H1 (cell line): ENCODE measurements around the gene SLC12A5. TPM values are rescaled to one million over a fixed set of nuclear protein-coding genes. Genes with fewer than 3 reads are reported as not detected.

ENCODE experiments used
- CTCF ChIA-PET: fragments of 300-600 bp; sonication (Branson Sonifier 250); formaldehyde crosslinking; loops from one replicate; lab custom pipeline; 2021; ENCODE audit not compliant: partially characterized antibody; lab: Charles Lee
- POLR2A ChIA-PET: fragments of 300-600 bp; sonication (Branson Sonifier 250); formaldehyde crosslinking; loops from one replicate; lab custom pipeline; 2021; ENCODE audit warnings: inconsistent platforms; ENCODE audit not compliant: partially characterized antibody; lab: Charles Lee
- DNase-seq, 2 experiments: peaks; one replicate each; pipeline versions ENCODE4 v3.0.0 to v3.0.0-alpha.2; 2010 to 2022; ENCODE audit warnings: low spot score in 2 of 2, low read depth in 1 of 2, mixed read lengths in 1 of 2
- FAIRE-seq: peaks from 2 replicates; lab custom pipeline; 2011; peaks lifted over from hg19 to GRCh38; lab: Jason Lieb, UNC
- H2AFZ ChIP-seq: 2 replicates; pipeline ENCODE4 v1.8.1; 2012; ENCODE audit warnings: low read length, inconsistent platforms
- H2AK5ac ChIP-seq: 2 replicates; pipeline ENCODE4 v1.6.1; 2013; ENCODE audit warnings: low read depth, low read length
- H2BK120ac ChIP-seq: replicated peaks from 2 replicates; pipeline ENCODE3; 2013; ENCODE audit warnings: low read depth, low read length, inconsistent platforms
- H2BK12ac ChIP-seq: 2 replicates; pipeline ENCODE4 v1.6.1; 2013; ENCODE audit warnings: low read depth, low read length
- H2BK15ac ChIP-seq: 2 replicates; pipeline ENCODE4 v1.6.1; 2013; ENCODE audit warnings: low read length
- H2BK20ac ChIP-seq: 2 replicates; pipeline ENCODE4 v1.6.1; 2013; ENCODE audit warnings: low read length
- H2BK5ac ChIP-seq: 2 replicates; pipeline ENCODE4 v1.6.1; 2013; ENCODE audit warnings: low read depth, low read length
- H3K14ac ChIP-seq: 2 replicates; pipeline ENCODE4 v1.6.1; 2013; ENCODE audit warnings: inconsistent platforms; ENCODE audit not compliant: insufficient read length
- H3K18ac ChIP-seq: 2 replicates; pipeline ENCODE4 v1.6.1; 2013; ENCODE audit warnings: low read length; ENCODE audit errors: extremely low read depth
- H3K23ac ChIP-seq: 2 replicates; pipeline ENCODE4 v1.6.1; 2013; ENCODE audit warnings: inconsistent platforms; ENCODE audit not compliant: insufficient read length
- H3K23me2 ChIP-seq: 2 replicates; pipeline ENCODE4 v1.6.1; 2013; ENCODE audit warnings: low read depth, low read length
- H3K27ac ChIP-seq: 2 replicates; pipeline ENCODE4 v1.6.1; 2011; ENCODE audit warnings: low read depth, low read length, inconsistent platforms
- H3K27me3 ChIP-seq, 4 experiments: replicated peaks in 1 of 4; 1 replicate in 1 of 4; 2 replicates in 3 of 4; pipeline versions ENCODE4 v1.6.1 to v1.8.1; 2011 to 2013; ENCODE audit warnings: low read length in 3 of 4, mild to moderate bottlenecking in 3 of 4, inconsistent platforms in 2 of 4, mixed read lengths in 2 of 4, moderate library complexity in 1 of 4; ENCODE audit not compliant: control insufficient read depth in 3 of 4, insufficient read depth in 3 of 4; ENCODE audit errors: extremely low read depth in 1 of 4
- H3K36me3 ChIP-seq, 4 experiments: 2 replicates each; pipeline versions ENCODE4 v1.6.1 to v1.8.1; 2011 to 2013; ENCODE audit warnings: mild to moderate bottlenecking in 4 of 4, low read length in 3 of 4, moderate library complexity in 2 of 4, control low read depth in 1 of 4, inconsistent platforms in 1 of 4; ENCODE audit not compliant: insufficient read depth in 4 of 4, control insufficient read depth in 2 of 4
- H3K4ac ChIP-seq: replicated peaks from 2 replicates; pipeline ENCODE3; 2013; ENCODE audit warnings: low read length, low read depth, mixed read lengths, inconsistent platforms; ENCODE audit not compliant: insufficient read length
- H3K4me1 ChIP-seq, 4 experiments: replicated peaks in 1 of 4; 1 replicate in 1 of 4; 2 replicates in 3 of 4; pipeline versions ENCODE4 v1.6.1 to v1.8.1; 2011 to 2013; ENCODE audit warnings: low read length in 3 of 4, inconsistent platforms in 2 of 4, mixed read lengths in 1 of 4; ENCODE audit not compliant: insufficient read depth in 4 of 4, control insufficient read depth in 3 of 4
- H3K4me2 ChIP-seq, 2 experiments: 2 replicates each; pipeline versions ENCODE4 v1.6.1 to v1.8.1; 2011 to 2013; ENCODE audit warnings: low read depth in 2 of 2, low read length in 2 of 2, control low read depth in 1 of 2, inconsistent platforms in 1 of 2, mild to moderate bottlenecking in 1 of 2; ENCODE audit not compliant: insufficient read depth in 1 of 2
- H3K4me3 ChIP-seq, 4 experiments: fragments of 200-600, 300-600 bp in 1 of 4; sonication (generic), shearing (Covaris generic), sonication (Bioruptor Twin) in 1 of 4; 2 replicates each; pipeline versions ENCODE4 v1.5.1 to v1.8.1; 2011 to 2016; ENCODE audit warnings: low read length in 4 of 4, low read depth in 3 of 4, control low read depth in 2 of 4, inconsistent platforms in 2 of 4, mild to moderate bottlenecking in 2 of 4, mixed read lengths in 1 of 4, moderate library complexity in 1 of 4; ENCODE audit not compliant: insufficient read depth in 2 of 4; ENCODE audit errors: extremely low read depth in 1 of 4
- H3K56ac ChIP-seq: replicated peaks from 2 replicates; pipeline ENCODE3; 2013; ENCODE audit warnings: low read depth, mild to moderate bottlenecking, mixed read lengths, low read length, inconsistent platforms; ENCODE audit not compliant: insufficient read length
- H3K79me1 ChIP-seq: 2 replicates; pipeline ENCODE4 v1.6.1; 2013; ENCODE audit warnings: low read depth, low read length, control low read depth
- H3K79me2 ChIP-seq, 2 experiments: 2 replicates each; pipeline versions ENCODE4 v1.6.1 to v1.8.1; 2012 to 2013; ENCODE audit warnings: low read length in 2 of 2, mild to moderate bottlenecking in 2 of 2, inconsistent platforms in 1 of 2; ENCODE audit not compliant: insufficient read depth in 2 of 2, control insufficient read depth in 1 of 2
- H3K9ac ChIP-seq, 4 experiments: replicated peaks in 1 of 4; 1 replicate in 1 of 4; 2 replicates in 3 of 4; pipeline versions ENCODE4 v1.6.1 to v1.8.1; 2011 to 2013; ENCODE audit warnings: low read depth in 3 of 4, low read length in 3 of 4, control low read depth in 2 of 4, mild to moderate bottlenecking in 2 of 4, moderate library complexity in 2 of 4, inconsistent platforms in 1 of 4; ENCODE audit errors: extremely low read depth in 1 of 4
- H3K9me3 ChIP-seq, 2 experiments: 2 replicates each; pipeline versions ENCODE4 v1.6.1 to v1.8.1; 2012 to 2013; ENCODE audit warnings: mild to moderate bottlenecking in 2 of 2, moderate library complexity in 2 of 2, control low read depth in 1 of 2, inconsistent platforms in 1 of 2, low read depth in 1 of 2, low read length in 1 of 2, mixed read lengths in 1 of 2; ENCODE audit not compliant: insufficient read depth in 2 of 2
- H4K20me1 ChIP-seq, 2 experiments: replicated peaks in 1 of 2; 2 replicates each; pipeline versions ENCODE3 to v1.8.1; 2011 to 2013; ENCODE audit warnings: inconsistent platforms in 2 of 2, low read length in 2 of 2, mild to moderate bottlenecking in 1 of 2; ENCODE audit not compliant: insufficient read depth in 2 of 2, control insufficient read depth in 1 of 2
- H4K5ac ChIP-seq: 2 replicates; pipeline ENCODE4 v1.6.1; 2013; ENCODE audit warnings: low read length, low read depth, mixed read lengths, inconsistent platforms; ENCODE audit not compliant: insufficient read length
- H4K8ac ChIP-seq: 2 replicates; pipeline ENCODE4 v1.8.0; 2013; ENCODE audit warnings: mild to moderate bottlenecking, moderate library complexity, low read length, inconsistent platforms; ENCODE audit not compliant: insufficient read depth; ENCODE audit errors: extremely low read depth
- H4K91ac ChIP-seq: replicated peaks from 2 replicates; pipeline ENCODE3; 2013; ENCODE audit warnings: low read length, mixed read lengths, inconsistent platforms; ENCODE audit not compliant: insufficient read length
- CBX5 ChIP-seq: fragments of 300-800, 300-1000 bp; sonication (generic); IDR thresholded peaks from 2 replicates; pipeline ENCODE4 v1.7.1; 2016; ENCODE audit warnings: antibody characterized with exemption, low read length, low read depth
- CREB1 ChIP-seq: IDR thresholded peaks from 2 replicates; pipeline ENCODE4 v1.6.1; 2012; ENCODE audit warnings: inconsistent platforms
- CTBP2 ChIP-seq: IDR thresholded peaks from 2 replicates; pipeline ENCODE4 v1.7.0; 2011; ENCODE audit warnings: borderline replicate concordance, mild to moderate bottlenecking, moderate library complexity, mixed read lengths, low read length; ENCODE audit not compliant: insufficient read depth, insufficient read length
- EGR1 ChIP-seq: IDR thresholded peaks from 2 replicates; pipeline ENCODE4 v1.6.1; 2011; ENCODE audit warnings: low read depth, low read length, borderline replicate concordance
- KDM5A ChIP-seq: fragments of 200-600 bp; IDR thresholded peaks from 2 replicates; pipeline ENCODE4 v1.7.1; 2012; ENCODE audit warnings: mild to moderate bottlenecking, low read length, inconsistent platforms, mixed read lengths
- MAX ChIP-seq: IDR thresholded peaks from 2 replicates; pipeline ENCODE4 v1.6.1; 2012; ENCODE audit warnings: inconsistent platforms
- NANOG ChIP-seq: IDR thresholded peaks from 2 replicates; pipeline ENCODE4 v1.6.1; 2011; ENCODE audit warnings: low read length, low read depth, mild to moderate bottlenecking, inconsistent platforms; ENCODE audit not compliant: insufficient read depth, poor library complexity, severe bottlenecking
- RAD21 ChIP-seq, 2 experiments: IDR thresholded peaks in 1 of 2; conservative IDR thresholded peaks in 1 of 2; 2 replicates each; pipeline ENCODE4 v1.6.1; 2011; ENCODE audit warnings: low read depth in 2 of 2, low read length in 2 of 2, improper control_type of control experiment in 1 of 2, inconsistent platforms in 1 of 2, mild to moderate bottlenecking in 1 of 2, moderate library complexity in 1 of 2
- SUZ12 ChIP-seq: fragments of 200-600 bp; sonication (generic); IDR thresholded peaks from 2 replicates; pipeline ENCODE4 v1.6.1; 2012; ENCODE audit warnings: mild to moderate bottlenecking, inconsistent platforms, low read length, moderate library complexity, mixed read lengths
- TCF12 ChIP-seq: IDR thresholded peaks from 2 replicates; pipeline ENCODE4 v1.6.1; 2011; ENCODE audit warnings: low read depth, mild to moderate bottlenecking, low read length
- WGBS, 2 experiments: shearing (Covaris generic) in 1 of 2; methylation state at CpG; one replicate each; pipeline versions ENCODE4 v1.1.6 to v1.1.7; 2013 to 2015; ENCODE audit warnings: low lambda C conversion rate in 2 of 2, mixed read lengths in 2 of 2, inconsistent platforms in 1 of 2, low coverage in 1 of 2, missing lambda C conversion rate in 1 of 2; ENCODE audit not compliant: insufficient replicate concordance in 2 of 2, insufficient coverage in 1 of 2, insufficient read length in 1 of 2; ENCODE audit errors: extremely low coverage in 1 of 2, missing lambda C conversion rate in 1 of 2; 5-methylcytosine and 5-hydroxymethylcytosine counted together
- polyA plus RNA-seq, 7 experiments: library from polyadenylated mRNA; depleted of rRNA in 3 of 7; stranded (reverse) in 5 of 7; unstranded in 2 of 7; fragments of >200 nt in 5 of 7; fragments of 200-250 nt in 2 of 7; gene quantifications; 1 replicate in 5 of 7; 2 replicates in 1 of 7; 4 replicates in 1 of 7; pipeline versions ENCODE4 v1.2.1 to v1.2.3, GENCODE V29; 2011 to 2013; ENCODE audit warnings: missing spikeins in 2 of 7, mixed read lengths in 2 of 7
- total RNA-seq: library from RNA; stranded (reverse); fragmentation: NEBNext Ultra II Directional; extraction: Animal tissue kit (Norgen Biotek cat#: 25700); gene quantifications from 2 replicates; pipeline ENCODE4 v1.2.1, GENCODE V29; 2021
- TF ChIP-seq, protein P1 (sequence below): IDR thresholded peaks from 2 replicates; pipeline ENCODE4 v1.6.1; 2012; ENCODE audit warnings: low read length, inconsistent platforms

SLC12A5 gene
- total and polyA plus RNA-seq, 2 of the 8 experiments (the other 6 are each of a cell fraction or from before 2014, with no cell fraction given), result 1.9 to 7.3 TPM

DNA sequence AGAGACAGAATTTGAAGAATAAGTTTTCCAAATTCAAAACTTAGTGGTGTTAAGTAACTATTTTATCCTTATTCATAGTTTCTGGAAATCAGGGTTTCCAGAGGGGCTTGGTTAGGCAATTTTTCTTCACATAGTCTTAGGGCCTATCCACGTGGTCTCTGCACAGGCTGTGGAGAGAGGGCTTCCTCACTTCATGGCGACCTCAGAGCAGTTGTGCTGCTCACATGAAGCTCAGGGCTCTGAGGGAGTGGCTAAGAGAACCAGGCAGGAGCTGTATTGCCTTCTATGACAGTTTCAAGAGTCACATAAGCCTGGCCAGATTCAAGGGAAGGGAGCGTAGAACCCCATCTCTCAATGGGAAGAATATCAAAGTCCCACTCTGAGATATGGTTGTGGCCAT is 75.2 kb downstream of the SLC12A5 start:
- no peak overlapping the region for H4K91ac ChIP-seq
- no peak overlapping the region for H3K14ac ChIP-seq
- no peak overlapping the region for H3K27ac ChIP-seq
- H3K23me2 ChIP-seq, result no peaks in the 10 kb centered on the region
- no peak overlapping the region for H3K18ac ChIP-seq
- WGBS, 2 experiments, result 81% methylated on average over 3 of the region's 3 CpGs; no CpG with 5 or more reads in 1 of the 2 experiments
- H3K79me1 ChIP-seq, result no peaks in the 10 kb centered on the region
- no peak overlapping the region for H3K56ac ChIP-seq
- ChIA-PET CTCF (interaction anchor here (0.7 to 1.6 kb wide), 4 partner anchors 27 to 90 kb away, joined by 3 to 6 read pairs (median 3); no protein-coding TSS in a partner anchor), POLR2A (interaction anchor here (1.0 kb wide), 1 partner anchor 16 kb away, joined by 3 read pairs; no protein-coding TSS in a partner anchor)
- no peak overlapping the region for H2AK5ac ChIP-seq
- H4K20me1 ChIP-seq, result no peaks in the 10 kb centered on the region
- H3K79me2 ChIP-seq, result no peaks in the 10 kb centered on the region
- peaks cover 0 to 9% (median 4%) of the 10 kb centered on the region in 4 experiments; a peak in 2 of 7 replicates for H3K27me3 ChIP-seq
- no peak overlapping the region for H3K4me3 ChIP-seq
- 0 out of 7 replicates have a peak, but pooled peaks cover 0 to 5% (median under 1%) of the 10 kb centered on the region in 4 experiments for H3K4me1 ChIP-seq
- no peak overlapping the region for H2BK20ac ChIP-seq
- H2BK12ac ChIP-seq, result no peak overlapping the region
- no peak overlapping the region for H3K4ac ChIP-seq
- H2BK120ac ChIP-seq, result no peak overlapping the region
- no peak overlapping the region for H3K4me2 ChIP-seq
- FAIRE-seq, result no peak
- no peak overlapping the region for H2BK5ac ChIP-seq
- H3K9ac ChIP-seq, result no peak overlapping the region
- no peak overlapping the region for H3K23ac ChIP-seq
- H2AFZ ChIP-seq, result no peak overlapping the region
- 0 out of 4 replicates have a peak, but pooled peaks cover 0 to 2% of the 10 kb centered on the region in 2 experiments for H3K9me3 ChIP-seq
- no peak for DNase-seq
- no peak overlapping the region for H4K8ac ChIP-seq
- H2BK15ac ChIP-seq, result no peak overlapping the region
- H3K36me3 ChIP-seq, result no peaks in the 10 kb centered on the region
- no peak overlapping the region for H4K5ac ChIP-seq
- TF ChIP-seq SUZ12 (no peak), KDM5A (no peak), RAD21 (IDR thresholded peaks at IDR 0.05 in 1 of 2, conservative IDR thresholded peaks at IDR 0.05 in 1 of 2; ENCODE audit: low read depth in 2 of 2, low read length in 2 of 2) (no peak), MAX (no peak), CTBP2 (no peak), CREB1 (no peak), CBX5 (no peak), EGR1 (no peak), NANOG (no peak), TCF12 (no peak)
- TF ChIP-seq, protein P1, sequence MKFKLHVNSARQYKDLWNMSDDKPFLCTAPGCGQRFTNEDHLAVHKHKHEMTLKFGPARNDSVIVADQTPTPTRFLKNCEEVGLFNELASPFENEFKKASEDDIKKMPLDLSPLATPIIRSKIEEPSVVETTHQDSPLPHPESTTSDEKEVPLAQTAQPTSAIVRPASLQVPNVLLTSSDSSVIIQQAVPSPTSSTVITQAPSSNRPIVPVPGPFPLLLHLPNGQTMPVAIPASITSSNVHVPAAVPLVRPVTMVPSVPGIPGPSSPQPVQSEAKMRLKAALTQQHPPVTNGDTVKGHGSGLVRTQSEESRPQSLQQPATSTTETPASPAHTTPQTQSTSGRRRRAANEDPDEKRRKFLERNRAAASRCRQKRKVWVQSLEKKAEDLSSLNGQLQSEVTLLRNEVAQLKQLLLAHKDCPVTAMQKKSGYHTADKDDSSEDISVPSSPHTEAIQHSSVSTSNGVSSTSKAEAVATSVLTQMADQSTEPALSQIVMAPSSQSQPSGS, result no peak
